GM12878 (cell line): ENCODE measurements around the gene TRMT44. TPM values are rescaled to one million over a fixed set of nuclear protein-coding genes. Genes with fewer than 3 reads are reported as not detected.

Source experiments
- ATAC-seq: fragments of 200-7000 bp; cut with Tn5 transposase; 3 replicates; pipeline ENCODE4 v1.9.1; 2020; ENCODE audit warnings: mild to moderate bottlenecking, moderate library complexity
- BruUV-seq: library from RNA; stranded (reverse); fragments of 400-500 nt; replicated peaks from 2 replicates; lab custom pipeline; 2021; lab: Mats Ljungman, UMichigan
- CTCF ChIA-PET: fragments of 300-600 bp; sonication (Branson Sonifier 250); formaldehyde crosslinking; extraction: SDS; loops from one replicate; lab custom pipeline; 2021; ENCODE audit warnings: inconsistent platforms; lab: Yijun Ruan, JAX
- POLR2A ChIA-PET: fragments of 350-600 bp; formaldehyde crosslinking; extraction: SDS; loops from one replicate; lab custom pipeline; 2021; ENCODE audit warnings: inconsistent platforms; lab: Charles Lee
- RAD21 ChIA-PET: fragments of 300-600 bp; sonication (Branson Sonifier 250); formaldehyde crosslinking; loops from one replicate; lab custom pipeline; 2023; ENCODE audit warnings: antibody characterized with exemption; ENCODE audit not compliant: unreplicated experiment; lab: Charles Lee
- SMC1A ChIA-PET: fragments of 300-600 bp; sonication (Branson Sonifier 250); formaldehyde crosslinking; loops from one replicate; lab custom pipeline; 2023; ENCODE audit not compliant: unreplicated experiment, uncharacterized antibody; lab: Charles Lee
- DNase-seq: peaks from one replicate; pipeline ENCODE4 v3.0.0-alpha.2; 2011; ENCODE audit warnings: low read depth, low spot score
- FAIRE-seq: peaks from 3 replicates; lab custom pipeline; 2011; peaks lifted over from hg19 to GRCh38; lab: Jason Lieb, UNC
- H2AFZ ChIP-seq: 2 replicates; pipeline ENCODE4 v1.6.0; 2011; ENCODE audit warnings: low read depth, low read length, control low read depth; ENCODE audit not compliant: control insufficient read depth
- H3K27ac ChIP-seq: 2 replicates; pipeline ENCODE4 v1.5.1; 2011; ENCODE audit warnings: control low read depth; ENCODE audit not compliant: control insufficient read depth, insufficient read depth
- H3K27me3 ChIP-seq, 2 experiments: replicated peaks in 1 of 2; 2 replicates each; pipeline versions ENCODE4 v1.6.0 to v1.6.1; 2011; ENCODE audit warnings: low read length in 1 of 2; ENCODE audit not compliant: control insufficient read depth in 2 of 2, insufficient read depth in 2 of 2
- H3K36me3 ChIP-seq, 2 experiments: 2 replicates each; pipeline ENCODE4 v1.5.1; 2011; ENCODE audit warnings: low read length in 1 of 2; ENCODE audit not compliant: control insufficient read depth in 2 of 2, insufficient read depth in 2 of 2
- H3K4me1 ChIP-seq: 2 replicates; pipeline ENCODE4 v1.6.1; 2011; ENCODE audit warnings: mild to moderate bottlenecking, low read length, moderate library complexity, mixed read lengths; ENCODE audit not compliant: control insufficient read depth, insufficient read depth
- H3K4me2 ChIP-seq: 2 replicates; pipeline ENCODE4 v1.6.0; 2011; ENCODE audit warnings: control low read depth; ENCODE audit not compliant: control insufficient read depth, insufficient read depth
- H3K4me3 ChIP-seq: fragments of 200-600 bp; sonication (generic); 2 replicates; pipeline ENCODE4 v1.5.1; 2016
- H3K79me2 ChIP-seq: 2 replicates; pipeline ENCODE4 v1.6.0; 2011; ENCODE audit warnings: low read length; ENCODE audit not compliant: control insufficient read depth, insufficient read depth
- H3K9ac ChIP-seq: 2 replicates; pipeline ENCODE4 v1.8.0; 2011; ENCODE audit warnings: low read length, control low read depth, mixed read lengths; ENCODE audit not compliant: control insufficient read depth, insufficient read depth
- H3K9me3 ChIP-seq: replicated peaks from 3 replicates; pipeline ENCODE4 v1.5.1; 2011; ENCODE audit warnings: mild to moderate bottlenecking, low read length; ENCODE audit not compliant: control insufficient read depth, insufficient read depth
- H4K20me1 ChIP-seq: 2 replicates; pipeline ENCODE4 v1.6.0; 2011; ENCODE audit not compliant: control insufficient read depth, insufficient read depth
- ASH2L ChIP-seq: fragments of 300-600, 200-600 bp; sonication (generic); IDR thresholded peaks from 2 replicates; pipeline ENCODE4 v1.6.1; 2017; ENCODE audit warnings: low read depth, mild to moderate bottlenecking, borderline replicate concordance
- GABPA ChIP-seq: IDR thresholded peaks from 2 replicates; pipeline ENCODE4 v1.6.1; 2014; ENCODE audit warnings: antibody characterized with exemption, low read depth, mild to moderate bottlenecking, inconsistent platforms
- GATAD2B ChIP-seq: fragments of 450-650 bp; conservative IDR thresholded peaks from 2 replicates; pipeline ENCODE4 v1.6.1; 2017; ENCODE audit warnings: low read depth, mild to moderate bottlenecking, moderate library complexity
- NR2C1 ChIP-seq: fragments of 450-650 bp; IDR thresholded peaks from 2 replicates; pipeline ENCODE4 v1.6.1; 2017; ENCODE audit warnings: antibody characterized with exemption, mild to moderate bottlenecking, moderate library complexity
- NR2C2 ChIP-seq: IDR thresholded peaks from 2 replicates; pipeline ENCODE4 v1.6.1; 2011; ENCODE audit warnings: borderline replicate concordance, low read depth; ENCODE audit not compliant: control insufficient read depth, insufficient read length
- SMAD1 ChIP-seq: fragments of 450-650 bp; IDR thresholded peaks from 2 replicates; pipeline ENCODE4 v1.6.1; 2018; ENCODE audit warnings: mild to moderate bottlenecking, low read depth; ENCODE audit not compliant: partially characterized antibody
- SP1 ChIP-seq: IDR thresholded peaks from one replicate; pipeline ENCODE4 v1.6.1; 2011; ENCODE audit warnings: low read depth, low read length
- SPI1 ChIP-seq: IDR thresholded peaks from 2 replicates; pipeline ENCODE4 v1.6.1; 2011; ENCODE audit warnings: low read depth, mild to moderate bottlenecking, low read length, moderate library complexity, borderline replicate concordance; ENCODE audit not compliant: insufficient read depth
- TAF1 ChIP-seq: IDR thresholded peaks from 2 replicates; pipeline ENCODE4 v1.6.1; 2011; ENCODE audit warnings: mild to moderate bottlenecking, low read depth, low read length, borderline replicate concordance
- ZNF622 ChIP-seq: fragments of 450-650 bp; IDR thresholded peaks from 2 replicates; pipeline ENCODE4 v1.6.1; 2017; ENCODE audit warnings: mild to moderate bottlenecking, inconsistent platforms
- WGBS: methylation state at CpG from one replicate; pipeline ENCODE4 v1.1.6; 2016; ENCODE audit warnings: low lambda C conversion rate; ENCODE audit not compliant: insufficient replicate concordance, insufficient coverage; ENCODE audit errors: missing lambda C conversion rate; 5-methylcytosine and 5-hydroxymethylcytosine counted together
- in situ Hi-C: fragments of 300-500 bp; cut with MboI; formaldehyde crosslinking; loops from 9 replicates; pipeline ENCODE4 v1.14.3; 2018; ENCODE audit warnings: mixed read lengths
- intact Hi-C: fragments of 100-400 bp; cut with micrococcal nuclease; formaldehyde crosslinking; loops from one replicate; pipeline ENCODE4 v1.14.2; 2022; ENCODE audit not compliant: unreplicated experiment
- polyA plus RNA-seq, 11 experiments: library from polyadenylated mRNA; depleted of rRNA in 4 of 11; unstranded in 6 of 11; stranded (reverse) in 5 of 11; fragments of >200 nt; fragmentation: Nextera tagmentation in 4 of 11; fragmentation: Illumina TruSeq in 1 of 11; extraction: Ambion mirVana in 4 of 11; extraction: Trizol in 1 of 11; gene quantifications; 1 replicate in 1 of 11; 2 replicates in 10 of 11; pipeline versions ENCODE4 v1.2.1 to v1.2.3, GENCODE V29; 2011 to 2016; ENCODE audit warnings: inconsistent platforms in 2 of 11, missing spikeins in 2 of 11, low read depth in 1 of 11
- total RNA-seq, 4 experiments: library from RNA; depleted of rRNA in 3 of 4; stranded (reverse); fragments of >200 nt in 3 of 4; fragmentation: Illumina TruSeq in 1 of 4; extraction: Trizol in 1 of 4; gene quantifications; 2 replicates each; pipeline versions ENCODE4 v1.2.1 to v1.2.3, GENCODE V29; 2013 to 2021
- TF ChIP-seq, protein P1 (sequence below): IDR thresholded peaks from 2 replicates; pipeline ENCODE4 v1.6.1; 2012; ENCODE audit warnings: low read depth, low read length, improper control_type of control experiment
- TF ChIP-seq, protein P2 (sequence below): IDR thresholded peaks from 2 replicates; pipeline ENCODE4 v1.6.1; 2012; ENCODE audit warnings: low read depth, low read length, improper control_type of control experiment

TRMT44 gene
- total and polyA plus RNA-seq, 10 of the 15 experiments (the other 5 are each of a cell fraction or from before 2014, with no cell fraction given) = 1.3 to 18.5 (median 10.1) TPM

DNA sequence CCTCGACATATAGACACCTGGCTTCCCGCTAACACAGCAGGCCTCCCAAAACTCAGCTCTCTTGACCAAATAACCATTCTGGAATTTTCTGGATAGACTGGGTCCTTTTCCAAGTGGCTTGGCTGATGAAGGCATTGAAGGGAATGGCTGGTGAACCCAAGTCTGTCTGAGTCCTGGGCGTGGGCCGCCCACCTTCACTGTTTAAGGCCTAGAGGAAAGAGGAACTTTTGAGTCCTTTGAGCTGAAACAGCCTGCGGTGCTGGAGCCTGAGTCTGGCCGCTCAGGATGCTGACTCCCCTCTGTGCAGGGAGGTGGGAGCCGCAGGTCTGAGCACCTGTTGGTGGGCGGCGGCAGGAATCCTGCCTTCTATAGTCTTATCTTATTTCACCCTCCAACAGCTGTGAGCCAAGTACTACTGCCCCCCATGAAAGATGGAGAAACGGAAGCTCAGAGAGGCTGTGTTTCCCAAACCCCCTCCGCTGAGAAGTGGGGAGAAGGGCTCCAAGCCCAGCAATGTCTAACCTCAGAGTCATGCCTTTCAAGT is 23.4 kb upstream of the TRMT44 start:
- WGBS = 88% methylated on average over 11 of the region's 11 CpGs
- Histone ChIP-seq H2AFZ (no peak overlapping the region), H3K36me3 (peaks cover 4 to 10% of the 10 kb centered on the region in 2 experiments), H4K20me1 (no peaks in the 10 kb centered on the region), H3K4me3 (no peak overlapping the region), H3K4me2 (no peak overlapping the region), H3K27ac (no peak overlapping the region), H3K4me1 (peaks cover 14% of the 10 kb centered on the region), H3K79me2 (no peaks in the 10 kb centered on the region), H3K9ac (no peak overlapping the region), H3K9me3 (no peaks in the 10 kb centered on the region), H3K27me3 (no peaks in the 10 kb centered on the region)
- DNase-seq = no peak
- no TSS peak for BruUV-seq
- TF ChIP-seq GATAD2B = no peak
- TF ChIP-seq, protein P1, sequence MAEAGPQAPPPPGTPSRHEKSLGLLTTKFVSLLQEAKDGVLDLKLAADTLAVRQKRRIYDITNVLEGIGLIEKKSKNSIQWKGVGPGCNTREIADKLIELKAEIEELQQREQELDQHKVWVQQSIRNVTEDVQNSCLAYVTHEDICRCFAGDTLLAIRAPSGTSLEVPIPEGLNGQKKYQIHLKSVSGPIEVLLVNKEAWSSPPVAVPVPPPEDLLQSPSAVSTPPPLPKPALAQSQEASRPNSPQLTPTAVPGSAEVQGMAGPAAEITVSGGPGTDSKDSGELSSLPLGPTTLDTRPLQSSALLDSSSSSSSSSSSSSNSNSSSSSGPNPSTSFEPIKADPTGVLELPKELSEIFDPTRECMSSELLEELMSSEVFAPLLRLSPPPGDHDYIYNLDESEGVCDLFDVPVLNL = no peak
- TF ChIP-seq NR2C1 = no peak
- TF ChIP-seq, protein P2, sequence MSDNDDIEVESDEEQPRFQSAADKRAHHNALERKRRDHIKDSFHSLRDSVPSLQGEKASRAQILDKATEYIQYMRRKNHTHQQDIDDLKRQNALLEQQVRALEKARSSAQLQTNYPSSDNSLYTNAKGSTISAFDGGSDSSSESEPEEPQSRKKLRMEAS = no peak
- TF ChIP-seq TAF1 = no peak
- TF ChIP-seq NR2C2 = no peak
- no peak for TF ChIP-seq GABPA
- no peak for TF ChIP-seq ASH2L
- TF ChIP-seq SP1 = no peak
- TF ChIP-seq SPI1 = no peak
- TF ChIP-seq ZNF622 = no peak
- TF ChIP-seq SMAD1 = no peak
- POLR2A ChIA-PET = no interaction called here
- SMC1A ChIA-PET = interaction anchor here (1.5 kb wide), 1 partner anchor 23 kb away, joined by 4 read pairs; the partner anchor contains the start of genes ACOX3 and TRMT44
- RAD21 ChIA-PET = no interaction called here
- intact Hi-C loops = no loop called here
- no peak for FAIRE-seq
- no peak for ATAC-seq
- in situ Hi-C loops = no loop called here
- CTCF ChIA-PET = interaction anchor here (1.3 to 1.8 kb wide), 2 partner anchors 9 to 175 kb away, joined by 3 to 5 read pairs; no protein-coding TSS in a partner anchor
